HepG2 (cell line): ENCODE data around the gene RHOT2. TPM values are rescaled to one million over a fixed set of nuclear protein-coding genes. Genes with fewer than 3 reads are reported as not detected.
A peak's percentile ranks its signal among the peaks of the same experiment; 100 is the strongest.

Experiments
- ATF7 ChIP-seq, 2 experiments: fragments of 450-650 bp in 1 of 2; sonication (generic) in 1 of 2; formaldehyde crosslinking in 1 of 2; IDR thresholded peaks; 2 replicates each; pipeline versions ENCODE4 v1.4.0 to v1.6.1; 2016 to 2020; ENCODE audit warnings: antibody characterized with exemption in 1 of 2, mild to moderate bottlenecking in 1 of 2, missing genetic modification reagents in 1 of 2
- FOXA1 ChIP-seq, 2 experiments: fragments of 450-650 bp in 1 of 2; sonication (generic) in 1 of 2; formaldehyde crosslinking in 1 of 2; IDR thresholded peaks; 2 replicates each; pipeline versions ENCODE4 v1.4.0 to v1.6.1; 2016 to 2020; ENCODE audit warnings: missing genetic modification reagents in 1 of 2
- GABPB1 ChIP-seq: IDR thresholded peaks from 2 replicates; pipeline ENCODE4 v1.6.1; 2016; ENCODE audit warnings: mild to moderate bottlenecking, missing genetic modification reagents, moderate library complexity, missing compliant biosample characterization
- GTF2F1 ChIP-seq: fragments of 150-350 bp; IDR thresholded peaks from 2 replicates; pipeline ENCODE4 v1.6.1; 2014; ENCODE audit warnings: low read length
- KAT8 ChIP-seq: IDR thresholded peaks from 2 replicates; pipeline ENCODE4 v1.6.1; 2016; ENCODE audit warnings: missing genetic modification reagents, missing compliant biosample characterization
- MED8 ChIP-seq: sonication (generic); formaldehyde crosslinking; IDR thresholded peaks from 2 replicates; pipeline ENCODE4 v1.8.1; 2023; ENCODE audit warnings: mild to moderate bottlenecking, missing genetic modification reagents; ENCODE audit not compliant: insufficient replicate concordance
- NR2F2 ChIP-seq: IDR thresholded peaks from 2 replicates; pipeline ENCODE4 v1.6.1; 2012; ENCODE audit warnings: low read depth, inconsistent platforms, borderline replicate concordance
- POLR2A ChIP-seq, 2 experiments: IDR thresholded peaks; 2 replicates each; pipeline ENCODE4 v1.6.1; 2011; ENCODE audit warnings: low read depth in 2 of 2, low read length in 2 of 2, mild to moderate bottlenecking in 1 of 2, moderate library complexity in 1 of 2; ENCODE audit not compliant: insufficient read depth in 1 of 2
- SAP130 ChIP-seq: IDR thresholded peaks from 2 replicates; pipeline ENCODE4 v1.6.1; 2016; ENCODE audit warnings: low read depth
- SP4 ChIP-seq: sonication (generic); formaldehyde crosslinking; IDR thresholded peaks from 2 replicates; pipeline ENCODE4 v1.8.1; 2023; ENCODE audit warnings: mild to moderate bottlenecking, missing genetic modification reagents
- SRF ChIP-seq: IDR thresholded peaks from 2 replicates; pipeline ENCODE4 v1.6.1; 2011; ENCODE audit warnings: mild to moderate bottlenecking, low read depth, low read length, moderate library complexity
- XBP1 ChIP-seq: sonication (generic); formaldehyde crosslinking; IDR thresholded peaks from 2 replicates; pipeline ENCODE4 v1.5.0; 2020; ENCODE audit warnings: missing genetic modification reagents
- ZNF256 ChIP-seq: sonication (generic); formaldehyde crosslinking; conservative IDR thresholded peaks from 2 replicates; pipeline ENCODE4 v1.4.0; 2020; ENCODE audit warnings: missing genetic modification reagents
- ZNF260 ChIP-seq: sonication (generic); formaldehyde crosslinking; IDR thresholded peaks from 2 replicates; pipeline ENCODE4 v1.4.0; 2020; ENCODE audit warnings: missing genetic modification reagents, low read depth, mild to moderate bottlenecking, borderline replicate concordance
- ZNF263 ChIP-seq: sonication (generic); formaldehyde crosslinking; IDR thresholded peaks from 2 replicates; pipeline ENCODE4 v1.4.0; 2020; ENCODE audit warnings: missing genetic modification reagents
- ZNF607 ChIP-seq: sonication (generic); formaldehyde crosslinking; IDR thresholded peaks from 2 replicates; pipeline ENCODE4 v1.5.1; 2020; ENCODE audit warnings: missing genetic modification reagents, mild to moderate bottlenecking, borderline replicate concordance
- ZNF788 ChIP-seq: sonication (generic); formaldehyde crosslinking; IDR thresholded peaks from 2 replicates; pipeline ENCODE4 v1.5.0; 2020; ENCODE audit warnings: mild to moderate bottlenecking, missing genetic modification reagents, borderline replicate concordance
- ZSCAN9 ChIP-seq: IDR thresholded peaks from 2 replicates; pipeline ENCODE4 v1.6.1; 2016; ENCODE audit warnings: borderline replicate concordance
- polyA plus RNA-seq, 8 experiments: library from polyadenylated mRNA; depleted of rRNA in 3 of 8; stranded (reverse) in 7 of 8; unstranded in 1 of 8; fragments of >200 nt; fragmentation: Illumina TruSeq in 4 of 8; extraction: Trizol in 4 of 8; gene quantifications; 2 replicates each; pipeline versions ENCODE4 v1.2.1 to v1.2.3, GENCODE V29; 2011 to 2016; ENCODE audit warnings: low read depth in 4 of 8, missing spikeins in 1 of 8, mixed read lengths in 1 of 8; ENCODE audit not compliant: insufficient read depth in 1 of 8
- total RNA-seq, 5 experiments: library from RNA; depleted of rRNA; stranded (reverse); fragments of >200 nt; fragmentation: Illumina TruSeq; extraction: Trizol; gene quantifications; 2 replicates each; pipeline ENCODE4 v1.2.3, GENCODE V29; 2016; ENCODE audit warnings: low read depth in 1 of 5
- TF ChIP-seq, protein P1 (sequence below): sonication (generic); formaldehyde crosslinking; IDR thresholded peaks from 2 replicates; pipeline ENCODE4 v1.4.0; 2020; ENCODE audit warnings: missing genetic modification reagents, mild to moderate bottlenecking, borderline replicate concordance
- TF ChIP-seq, protein P2 (sequence below): IDR thresholded peaks from 2 replicates; pipeline ENCODE4 v1.6.1; 2016; ENCODE audit warnings: mild to moderate bottlenecking, missing biosample characterization, missing genetic modification reagents
- TF ChIP-seq, protein P3 (sequence below): sonication (generic); formaldehyde crosslinking; IDR thresholded peaks from 2 replicates; pipeline ENCODE4 v1.5.0; 2020; ENCODE audit warnings: missing genetic modification reagents
- TF ChIP-seq, protein P4 (sequence below): sonication (generic); formaldehyde crosslinking; IDR thresholded peaks from 2 replicates; pipeline ENCODE4 v1.8.0; 2022; ENCODE audit warnings: mild to moderate bottlenecking, missing genetic modification reagents, moderate library complexity
- TF ChIP-seq, protein P5 (sequence below): sonication (generic); formaldehyde crosslinking; IDR thresholded peaks from 2 replicates; pipeline ENCODE4 v1.8.0; 2022; ENCODE audit warnings: missing genetic modification reagents, low read depth, mild to moderate bottlenecking, borderline replicate concordance

Gene RHOT2
- total and polyA plus RNA-seq, 2 of the 13 experiments (the other 11 are each of a cell fraction or from before 2014, with no cell fraction given), result 63.6 to 76.9 TPM

DNA sequence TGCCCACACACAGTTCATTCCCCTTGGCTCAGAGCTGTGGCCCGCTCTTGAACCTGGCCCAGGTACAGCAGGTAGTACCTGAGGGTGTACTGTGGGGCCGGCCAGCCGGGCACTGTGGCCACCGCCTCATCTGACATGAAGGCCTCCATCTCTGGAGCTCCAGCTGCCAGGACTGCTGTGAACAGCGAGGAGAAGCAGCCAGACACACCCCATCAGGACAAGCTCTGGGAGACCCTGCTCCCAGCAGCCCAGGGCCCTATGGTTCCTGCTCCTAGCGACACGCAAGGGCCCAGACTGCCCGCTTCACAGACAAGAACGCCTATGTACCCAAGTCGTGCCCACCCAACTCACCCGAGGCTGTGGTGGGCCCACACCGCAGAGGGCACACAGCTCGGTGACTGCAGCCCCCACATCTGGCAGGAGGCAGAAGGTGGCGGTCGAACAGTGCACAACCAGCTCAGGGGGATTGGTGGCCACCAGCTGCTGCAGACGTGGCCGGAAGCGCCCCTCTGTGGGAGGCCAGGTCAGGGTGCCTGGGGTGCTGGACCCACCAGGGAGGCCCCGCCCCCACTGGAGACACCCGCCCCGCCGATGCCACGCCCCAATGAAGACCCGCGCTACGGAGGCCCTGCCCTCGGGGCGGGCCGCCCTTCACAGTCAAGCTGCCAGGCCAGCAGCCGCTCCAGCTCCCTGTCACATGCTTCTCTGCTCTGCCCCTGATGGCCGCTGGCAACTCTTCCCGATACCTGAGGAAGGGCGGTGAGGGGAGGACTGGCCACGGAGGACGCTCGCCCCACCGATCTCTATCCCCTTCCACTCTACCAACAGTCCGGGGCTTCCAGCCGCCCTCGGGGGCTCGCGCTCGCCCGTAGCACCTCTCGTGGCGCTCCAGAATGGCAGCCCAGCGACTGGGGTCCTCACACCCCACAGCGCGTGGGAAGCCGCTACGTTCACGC, 11.2 kb downstream of the RHOT2 start (continued):
- TF ChIP-seq, protein P1, sequence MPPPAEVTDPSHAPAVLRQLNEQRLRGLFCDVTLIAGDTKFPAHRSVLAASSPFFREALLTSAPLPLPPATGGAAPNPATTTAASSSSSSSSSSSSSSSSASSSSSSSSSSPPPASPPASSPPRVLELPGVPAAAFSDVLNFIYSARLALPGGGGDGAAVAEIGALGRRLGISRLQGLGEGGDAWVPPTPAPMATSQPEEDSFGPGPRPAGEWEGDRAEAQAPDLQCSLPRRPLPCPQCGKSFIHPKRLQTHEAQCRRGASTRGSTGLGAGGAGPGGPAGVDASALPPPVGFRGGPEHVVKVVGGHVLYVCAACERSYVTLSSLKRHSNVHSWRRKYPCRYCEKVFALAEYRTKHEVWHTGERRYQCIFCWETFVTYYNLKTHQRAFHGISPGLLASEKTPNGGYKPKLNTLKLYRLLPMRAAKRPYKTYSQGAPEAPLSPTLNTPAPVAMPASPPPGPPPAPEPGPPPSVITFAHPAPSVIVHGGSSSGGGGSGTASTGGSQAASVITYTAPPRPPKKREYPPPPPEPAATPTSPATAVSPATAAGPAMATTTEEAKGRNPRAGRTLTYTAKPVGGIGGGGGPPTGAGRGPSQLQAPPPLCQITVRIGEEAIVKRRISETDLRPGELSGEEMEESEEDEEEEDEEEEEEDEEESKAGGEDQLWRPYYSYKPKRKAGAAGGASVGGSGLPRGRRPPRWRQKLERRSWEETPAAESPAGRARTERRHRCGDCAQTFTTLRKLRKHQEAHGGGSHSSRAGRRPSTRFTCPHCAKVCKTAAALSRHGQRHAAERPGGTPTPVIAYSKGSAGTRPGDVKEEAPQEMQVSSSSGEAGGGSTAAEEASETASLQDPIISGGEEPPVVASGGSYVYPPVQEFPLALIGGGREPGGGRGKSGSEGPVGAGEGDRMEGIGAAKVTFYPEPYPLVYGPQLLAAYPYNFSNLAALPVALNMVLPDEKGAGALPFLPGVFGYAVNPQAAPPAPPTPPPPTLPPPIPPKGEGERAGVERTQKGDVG, result peak; percentile 62; the same call in 1 of the 2 replicates
- TF ChIP-seq ATF7 (IDR thresholded peaks at IDR 0.05) (no peak), ATF7 (CRISPR knock-in tag; IDR thresholded peaks at IDR 0.05) (peak; percentile 39; the same call in 1 of the 2 replicates), ZNF263 (CRISPR knock-in tag) (peak; percentile 58), GTF2F1 (no peak), GABPB1 (CRISPR knock-in tag) (peak; percentile 82), ZNF256 (CRISPR knock-in tag) (0 out of 2 replicates have a peak, but pooled peaks have one; percentile 54), SP4 (CRISPR knock-in tag) (peak; percentile 82), KAT8 (CRISPR knock-in tag) (peak; percentile 42), SRF (no peak), ZSCAN9 (peak; percentile 25; the same call in 1 of the 2 replicates), ZNF607 (CRISPR knock-in tag) (0 out of 2 replicates have a peak, but pooled peaks have one; percentile 12), MED8 (no peak), ZNF788 (0 out of 2 replicates have a peak, but pooled peaks have one; percentile 31), POLR2A (IDR thresholded peaks at IDR 0.05; ENCODE audit: insufficient read depth in 1 of 2, low read depth in 2 of 2, low read length in 2 of 2) (peak; percentile 32 to 76; a peak in 2 of 4 replicates), NR2F2 (no peak), FOXA1 (IDR thresholded peaks at IDR 0.05) (no peak), FOXA1 (CRISPR knock-in tag; IDR thresholded peaks at IDR 0.05) (peak; percentile 34; the same call in 1 of the 2 replicates), XBP1 (no peak), ZNF260 (CRISPR knock-in tag) (0 out of 2 replicates have a peak, but pooled peaks have one; percentile 26), SAP130 (CRISPR knock-in tag) (peak; percentile 84)
- TF ChIP-seq, protein P2, sequence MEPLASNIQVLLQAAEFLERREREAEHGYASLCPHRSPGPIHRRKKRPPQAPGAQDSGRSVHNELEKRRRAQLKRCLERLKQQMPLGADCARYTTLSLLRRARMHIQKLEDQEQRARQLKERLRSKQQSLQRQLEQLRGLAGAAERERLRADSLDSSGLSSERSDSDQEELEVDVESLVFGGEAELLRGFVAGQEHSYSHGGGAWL (CRISPR knock-in tag), result 0 out of 2 replicates have a peak, but pooled peaks have one; percentile 36
- TF ChIP-seq, protein P3, sequence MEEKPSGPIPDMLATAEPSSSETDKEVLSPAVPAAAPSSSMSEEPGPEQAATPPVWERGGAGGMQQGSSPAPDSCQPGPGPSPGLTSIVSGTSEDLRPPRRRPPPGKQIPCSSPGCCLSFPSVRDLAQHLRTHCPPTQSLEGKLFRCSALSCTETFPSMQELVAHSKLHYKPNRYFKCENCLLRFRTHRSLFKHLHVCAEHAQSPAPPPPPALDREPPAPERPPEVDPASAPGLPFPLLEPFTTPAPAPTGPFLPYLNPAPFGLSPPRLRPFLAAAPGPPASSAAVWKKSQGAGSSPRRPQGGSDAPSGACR, result peak; percentile 11; the same call in 1 of the 2 replicates
- TF ChIP-seq, protein P4, sequence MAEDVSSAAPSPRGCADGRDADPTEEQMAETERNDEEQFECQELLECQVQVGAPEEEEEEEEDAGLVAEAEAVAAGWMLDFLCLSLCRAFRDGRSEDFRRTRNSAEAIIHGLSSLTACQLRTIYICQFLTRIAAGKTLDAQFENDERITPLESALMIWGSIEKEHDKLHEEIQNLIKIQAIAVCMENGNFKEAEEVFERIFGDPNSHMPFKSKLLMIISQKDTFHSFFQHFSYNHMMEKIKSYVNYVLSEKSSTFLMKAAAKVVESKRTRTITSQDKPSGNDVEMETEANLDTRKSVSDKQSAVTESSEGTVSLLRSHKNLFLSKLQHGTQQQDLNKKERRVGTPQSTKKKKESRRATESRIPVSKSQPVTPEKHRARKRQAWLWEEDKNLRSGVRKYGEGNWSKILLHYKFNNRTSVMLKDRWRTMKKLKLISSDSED (CRISPR knock-in tag), result no peak
- TF ChIP-seq, protein P5, sequence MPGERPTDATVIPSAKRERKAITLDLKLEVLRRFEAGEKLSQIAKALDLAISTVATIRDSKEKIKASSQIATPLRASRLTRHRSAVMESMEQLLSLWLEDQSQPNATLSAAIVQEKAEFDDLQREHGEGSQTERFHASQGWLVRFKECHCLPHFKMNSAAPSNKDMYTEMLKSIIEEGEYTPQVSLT (CRISPR knock-in tag), result no peak
